Left ventricle myocardium inferior (tissue), 1 donor: ENCODE measurements around the gene KRTAP10-2. TPM values are rescaled to one million over a fixed set of nuclear protein-coding genes. Genes with fewer than 3 reads are reported as not detected.

Experiments
- DNase-seq: peaks from one replicate; pipeline ENCODE4 v3.0.0-alpha.2; 2020
- H3K27ac ChIP-seq: fragments of 200-600 bp; replicated peaks from 2 replicates; pipeline ENCODE4 v1.8.0; 2021
- H3K27me3 ChIP-seq: fragments of 200-600 bp; 2 replicates; pipeline ENCODE4 v1.8.0; 2021; ENCODE audit warnings: low read depth
- H3K36me3 ChIP-seq: fragments of 200-600 bp; 2 replicates; pipeline ENCODE4 v1.8.0; 2021
- H3K4me1 ChIP-seq: fragments of 200-600 bp; 2 replicates; pipeline ENCODE4 v1.8.0; 2021
- H3K4me3 ChIP-seq: fragments of 200-600 bp; 2 replicates; pipeline ENCODE4 v1.8.0; 2021; ENCODE audit warnings: mild to moderate bottlenecking, moderate library complexity
- H3K9me3 ChIP-seq: fragments of 200-600 bp; replicated peaks from 2 replicates; pipeline ENCODE4 v1.8.0; 2021
- CTCF ChIP-seq: fragments of 200-600 bp; IDR thresholded peaks from 2 replicates; pipeline ENCODE4 v1.8.0; 2021; ENCODE audit warnings: antibody characterized with exemption, mild to moderate bottlenecking, borderline replicate concordance
- intact Hi-C: fragments of 100-400 bp; cut with micrococcal nuclease; formaldehyde crosslinking; loops from one replicate; pipeline ENCODE4 v1.11.0; 2022
- total RNA-seq: library from RNA; stranded (reverse); fragmentation: NEBNext Ultra II Directional; extraction: Animal tissue kit (Norgen Biotek cat#: 25700); gene quantifications from one replicate; pipeline ENCODE4 v1.2.1, GENCODE V29; 2021
- donor health status: DM: no; HTN: yes; CAD: no; lungs with severe emphysema.

The KRTAP10-2 gene
- total RNA-seq, 1 donor from 2014 or later = not detected

- Histone ChIP-seq H3K27me3 (peaks cover 36% of the 10 kb centered on the region), H3K4me1 (no peaks in the 10 kb centered on the region), H3K4me3 (no peak overlapping the region), H3K36me3 (no peaks in the 10 kb centered on the region), H3K27ac (no peak overlapping the region), H3K9me3 (no peaks in the 10 kb centered on the region)
- DNase-seq = no peak
- intact Hi-C loops = no loop called here
- TF ChIP-seq CTCF = no peak
Observed at GRCh38 chr21:44522753-44523204, 28.5 kb downstream of the KRTAP10-2 start.

- no peaks in the 10 kb centered on the region for H3K36me3 ChIP-seq
- intact Hi-C loops = no loop called here
Observed at GRCh38 chr21:44521928-44522752, 29.2 kb downstream of the KRTAP10-2 start.

GRCh38 chr21:44521301-44521927 is 29.9 kb downstream of the KRTAP10-2 start:
- intact Hi-C loops = no loop called here
- DNase-seq = peak; percentile 13
- no peaks in the 10 kb centered on the region for H3K4me1 ChIP-seq
- H3K4me3 ChIP-seq = no peak overlapping the region
- H3K36me3 ChIP-seq = no peaks in the 10 kb centered on the region
- no peak overlapping the region for H3K27ac ChIP-seq
- no peak for TF ChIP-seq CTCF
- no peaks in the 10 kb centered on the region for H3K9me3 ChIP-seq
- peaks cover 36% of the 10 kb centered on the region for H3K27me3 ChIP-seq

More at GRCh38 chr21:44521928-44522752, 29.2 kb downstream of the KRTAP10-2 start:
- peaks cover 36% of the 10 kb centered on the region for H3K27me3 ChIP-seq
- no peaks in the 10 kb centered on the region for H3K9me3 ChIP-seq
- peak; percentile 7 for DNase-seq
- no peak overlapping the region for H3K4me3 ChIP-seq
- H3K27ac ChIP-seq = no peak overlapping the region
- TF ChIP-seq CTCF = no peak
- H3K4me1 ChIP-seq = no peaks in the 10 kb centered on the region

- intact Hi-C loops = no loop called here
- Histone ChIP-seq H3K4me1 (no peaks in the 10 kb centered on the region), H3K9me3 (no peaks in the 10 kb centered on the region), H3K4me3 (no peak overlapping the region), H3K36me3 (no peaks in the 10 kb centered on the region), H3K27me3 (peaks cover 36% of the 10 kb centered on the region), H3K27ac (no peak overlapping the region)
- TF ChIP-seq CTCF = no peak
- peak; percentile 7 for DNase-seq
Observed at GRCh38 chr21:44520326-44521300, 30.7 kb downstream of the KRTAP10-2 start.
